Measurements from ENCODE around the gene SKAP1.
"Not testable (repeated sequence)": the region's sequence is repeated elsewhere in the genome, so short reads cannot be mapped to it uniquely, and the experiment has no call there.

The SKAP1 gene

DNA sequence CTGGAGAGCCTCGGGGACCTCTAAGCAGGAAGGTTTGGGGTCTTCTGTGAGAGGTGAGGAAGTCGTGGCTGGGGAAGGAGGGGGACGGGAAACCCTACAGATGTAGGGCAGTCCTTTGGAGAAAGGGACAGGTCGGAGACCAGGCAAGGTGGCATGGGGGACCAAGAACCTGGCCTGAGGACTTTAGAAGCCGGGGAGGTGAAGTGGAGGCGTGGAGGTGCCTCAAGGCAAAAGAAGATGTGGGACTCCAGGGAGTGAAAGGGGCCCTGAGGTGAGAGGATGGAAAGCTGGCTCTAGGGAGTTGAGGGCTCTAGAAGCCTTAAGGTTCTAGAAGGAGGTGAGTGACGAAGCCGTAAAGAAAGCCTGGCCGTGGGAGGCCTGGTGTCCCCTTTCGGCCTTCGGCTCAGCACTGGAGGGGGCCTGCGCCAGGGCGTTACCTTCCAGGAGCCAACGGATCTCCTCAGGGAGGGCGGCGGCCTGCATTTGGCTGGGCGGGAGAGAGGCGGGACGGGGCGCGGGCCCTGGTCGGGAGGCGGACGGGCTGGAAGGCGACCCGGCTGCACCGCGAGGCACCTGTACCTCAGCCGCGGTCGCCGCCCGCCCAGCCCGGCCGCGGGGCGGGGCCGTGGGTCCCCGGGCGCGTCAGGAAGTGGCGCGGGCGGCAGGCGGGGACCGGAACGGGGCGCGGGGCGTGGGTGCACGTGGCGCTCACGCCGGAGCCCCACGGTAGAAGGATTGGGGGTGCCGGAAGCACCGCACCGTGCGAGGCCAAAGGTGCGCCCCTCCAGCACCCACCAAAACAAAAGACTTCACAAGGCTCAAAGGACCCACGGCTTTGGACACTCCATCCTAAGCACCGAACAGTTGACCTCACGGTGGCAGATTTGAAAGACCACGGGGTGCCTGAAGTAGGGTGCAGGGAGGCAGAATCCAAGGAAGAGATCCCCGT lies at the start of gene SKAP1:
TSS of gene SKAP1 (minus strand) at position 577 of the 949 bp plus-strand sequence.
- peak; percentile 74 for DNase-seq

DNA sequence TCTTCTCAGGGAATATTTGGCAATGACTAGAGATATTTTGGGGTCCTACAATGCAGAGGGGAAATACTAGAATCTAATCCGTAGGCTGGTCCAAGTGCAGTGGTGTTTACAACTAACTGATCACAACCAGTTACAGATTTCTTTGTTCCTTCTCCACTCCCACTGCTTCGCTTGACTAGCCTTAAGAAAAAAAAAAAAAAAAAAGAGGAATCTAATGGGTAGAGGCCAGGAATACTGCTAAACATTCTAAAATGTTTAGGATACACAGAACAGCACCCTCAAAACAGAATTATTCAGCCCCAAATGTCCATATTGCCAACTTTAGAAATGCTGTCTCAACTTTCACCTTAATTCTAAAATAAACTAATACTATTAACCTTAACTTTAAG lies 49.0 kb upstream of the SKAP1 start:
- DNase-seq, result no peak

GRCh38 chr17:48478224-48479013 lies 48.4 kb upstream of the SKAP1 start:
- no peak for DNase-seq

GRCh38 chr17:48477221-48477620 lies 47.2 kb upstream of the SKAP1 start:
- DNase-seq, result no peak

- DNase-seq, result no peak
Measured at GRCh38 chr17:48472411-48473281, 42.6 kb upstream of the SKAP1 start.

GRCh38 chr17:48471817-48472410 lies 41.9 kb upstream of the SKAP1 start:
- DNase-seq, result no peak

- no peak for DNase-seq
Measured at GRCh38 chr17:48470388-48471034, 40.5 kb upstream of the SKAP1 start.

DNA sequence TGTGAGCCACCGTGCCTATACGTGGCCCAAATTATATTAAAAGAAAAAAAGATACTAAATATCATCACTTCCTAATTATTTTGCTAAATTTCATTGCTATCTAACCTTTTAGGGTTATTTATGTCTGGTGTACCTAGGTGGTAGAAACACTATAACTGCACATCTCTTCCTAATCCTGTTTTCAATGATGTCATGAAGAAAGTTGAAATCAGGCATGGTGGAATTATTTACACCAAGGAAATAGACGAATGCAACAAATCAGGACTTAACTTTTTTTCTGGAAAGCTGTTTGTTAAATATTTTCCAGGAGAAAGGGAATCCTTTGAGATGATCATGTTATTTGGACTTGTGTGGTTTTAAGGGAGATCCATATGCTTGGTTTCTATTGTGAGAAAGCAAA lies 39.2 kb upstream of the SKAP1 start:
- no peak for DNase-seq

- no peak for DNase-seq
Measured at GRCh38 chr17:48468299-48468698, 38.3 kb upstream of the SKAP1 start.

DNA sequence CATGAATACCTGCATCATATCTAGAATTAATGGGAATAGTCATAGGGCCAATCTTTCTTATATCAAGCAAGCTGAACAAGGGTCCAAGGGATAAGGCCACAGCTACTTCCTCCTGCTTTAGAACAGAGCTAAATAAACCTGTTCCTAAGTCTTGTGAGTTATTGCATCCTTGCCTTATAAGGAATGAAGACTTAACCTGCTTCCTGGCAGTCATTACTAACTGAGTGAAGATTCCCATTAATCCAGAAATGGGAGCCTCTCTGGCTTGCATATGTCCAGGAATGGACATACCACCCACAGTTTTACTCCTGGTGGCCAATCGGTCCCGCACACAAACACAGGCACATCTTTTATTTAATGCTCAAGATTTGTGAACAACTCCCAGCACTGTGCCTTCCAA lies 35.9 kb upstream of the SKAP1 start:
- DNase-seq, result no peak

GRCh38 chr17:48463526-48463925 lies 33.5 kb upstream of the SKAP1 start:
- DNase-seq, result no peak

GRCh38 chr17:48462946-48463345 lies 32.9 kb upstream of the SKAP1 start:
- DNase-seq, result no peak

GRCh38 chr17:48460052-48460451 lies 30.0 kb upstream of the SKAP1 start:
- no peak for DNase-seq

DNA sequence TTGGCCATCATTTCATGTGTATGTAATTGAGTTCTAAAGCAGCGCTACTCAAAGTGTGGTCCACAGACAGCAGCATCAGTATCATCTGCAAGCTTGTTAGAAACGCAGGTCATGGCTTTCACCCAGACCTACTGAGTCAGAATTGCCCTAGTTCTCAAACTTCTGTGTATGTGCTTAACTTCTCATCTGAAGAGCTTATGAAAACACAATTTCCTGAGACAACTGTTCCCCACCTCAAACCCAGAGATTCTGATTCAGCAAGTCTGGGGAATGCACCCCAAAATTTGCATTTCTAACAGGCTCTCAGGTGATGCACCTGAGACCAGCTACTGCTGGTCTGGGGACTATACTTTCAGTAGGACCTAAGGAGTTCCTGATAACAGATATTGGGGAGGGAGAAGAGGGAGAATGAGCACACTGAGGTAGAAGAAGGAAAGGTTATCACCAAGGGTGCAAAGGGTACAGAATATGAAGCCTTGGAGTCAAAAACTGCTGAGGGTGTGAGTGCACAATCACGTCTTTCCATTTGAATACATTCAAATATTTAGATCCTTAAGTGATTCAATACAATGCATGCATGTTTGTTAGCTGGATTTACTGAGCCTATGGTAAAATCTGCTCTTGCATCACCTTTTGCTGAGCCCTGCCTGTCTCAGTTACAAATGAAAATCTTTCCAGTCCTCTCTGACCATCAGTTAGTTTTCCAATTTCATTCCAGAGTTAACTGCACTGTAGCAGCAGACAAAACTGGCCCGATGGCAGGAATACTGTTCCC lies 29.2 kb upstream of the SKAP1 start:
- no peak for DNase-seq

DNA sequence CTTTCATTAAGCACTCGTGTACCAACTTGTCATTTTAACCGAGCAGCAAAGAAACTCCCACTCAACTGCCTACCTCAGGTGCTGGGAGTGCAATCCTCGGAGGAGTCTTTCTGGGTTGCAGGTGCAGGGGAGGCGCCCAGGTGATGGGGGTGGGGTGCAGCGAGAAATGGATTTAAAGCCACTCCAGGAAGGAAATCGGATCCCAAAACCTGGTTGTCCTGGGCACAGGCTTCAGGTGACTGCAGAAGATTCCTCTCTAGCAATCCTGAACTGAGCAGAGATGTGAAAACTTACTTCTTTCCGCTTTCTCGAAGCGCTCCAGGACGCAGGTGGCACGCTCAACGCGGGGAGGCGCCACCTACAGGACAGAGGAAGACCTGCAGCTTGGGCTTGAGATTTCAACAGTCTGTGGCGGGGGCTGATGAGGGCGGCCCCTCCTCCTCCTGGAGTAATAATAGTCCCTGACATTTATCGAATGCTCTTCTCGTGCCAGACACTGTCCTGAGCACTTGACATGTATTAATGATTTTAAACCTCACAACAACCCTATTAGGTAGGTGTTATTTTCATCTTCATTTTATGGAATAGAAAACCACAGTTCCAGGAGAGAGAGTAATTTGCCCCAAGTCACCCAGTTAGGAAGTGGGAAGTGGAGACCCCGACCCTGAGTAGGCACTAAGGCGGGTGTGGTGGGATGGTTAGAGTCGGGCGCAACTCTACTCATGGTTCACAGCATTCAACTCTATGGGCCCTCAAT lies 27.2 kb upstream of the SKAP1 start:
- peak; percentile 75 for DNase-seq

DNA sequence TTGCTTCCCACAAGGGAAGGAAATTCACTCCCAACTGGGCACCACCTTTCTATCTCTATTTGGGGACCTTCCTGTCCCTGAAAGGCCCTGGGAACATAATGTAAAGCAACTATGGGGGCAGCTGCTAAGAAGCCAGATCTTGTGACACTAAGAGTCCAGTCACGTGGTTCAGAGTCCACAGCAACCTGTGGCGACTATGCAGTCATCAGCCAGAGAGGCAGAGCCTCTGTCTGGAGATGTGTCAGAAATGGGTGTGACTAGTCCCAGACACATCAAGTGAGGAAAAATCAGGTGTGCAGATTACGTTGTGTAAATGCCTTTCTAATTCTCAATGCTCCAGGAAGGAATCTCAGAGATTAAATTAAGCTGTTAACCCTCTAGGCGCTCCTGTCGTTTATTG lies 26.6 kb upstream of the SKAP1 start:
- DNase-seq, result no peak

GRCh38 chr17:48455791-48456190 lies 25.8 kb upstream of the SKAP1 start:
- DNase-seq, result no peak

DNA sequence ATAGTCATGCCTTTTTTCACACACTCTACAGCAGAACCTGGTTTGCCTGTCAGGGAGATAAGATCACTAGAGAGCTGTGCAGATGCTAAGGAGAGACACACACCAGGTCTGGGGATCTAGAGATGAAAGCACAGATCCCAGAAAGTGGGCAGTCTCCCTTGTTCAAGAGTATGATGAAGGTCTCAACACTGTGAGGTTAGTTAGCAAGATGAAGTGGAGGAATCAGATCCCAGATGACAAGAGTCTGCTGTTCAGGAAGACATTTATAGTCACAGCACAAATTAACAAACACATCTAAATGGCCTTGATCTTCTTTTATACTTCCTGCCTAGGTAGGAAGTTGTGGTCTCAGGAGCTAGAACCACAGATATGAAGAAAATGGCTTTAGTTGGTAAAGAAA lies 23.4 kb upstream of the SKAP1 start:
- no peak for DNase-seq

GRCh38 chr17:48451489-48451888 lies 21.5 kb upstream of the SKAP1 start:
- DNase-seq, result no peak

- DNase-seq, result not testable (repeated sequence)
Measured at GRCh38 chr17:48449335-48449734, 19.3 kb upstream of the SKAP1 start.

DNA sequence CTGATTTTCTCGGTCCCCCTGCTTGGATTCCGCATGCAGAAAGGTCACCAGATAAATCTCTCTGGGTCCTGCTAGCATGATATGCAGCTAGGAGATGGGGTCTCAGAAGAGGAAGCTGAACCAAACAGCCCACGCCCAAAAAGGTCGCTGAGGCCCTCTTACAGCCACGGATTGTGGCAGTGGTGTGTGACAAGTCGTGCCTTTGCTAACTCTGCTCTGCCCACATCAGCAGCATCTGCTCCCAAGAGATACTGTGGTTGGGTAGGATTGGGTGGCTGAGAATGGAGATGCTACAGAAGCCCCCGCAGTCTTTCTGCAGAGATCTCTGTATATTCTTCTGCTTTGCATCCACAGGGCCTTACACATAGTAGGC lies 15.2 kb upstream of the SKAP1 start:
- no peak for DNase-seq

Data from activated CD4-positive, CD25-positive, alpha-beta regulatory T cell treated with anti-CD3 and anti-CD28 coated beads, Interleukin-2, amount 50 U/mL, for 72 hours (primary cell).